SK-N-SH treated with all-trans-retinoic acid at 6 μM for 48 hours (cell line): ENCODE data around the gene TWSG1.

Experiments used
- ATAC-seq: fragments of 200-7000 bp; cut with Tn5 transposase; 3 replicates; pipeline ENCODE4 v1.9.1; 2020; ENCODE audit warnings: mild to moderate bottlenecking, moderate library complexity
- ARNTL ChIP-seq: fragments of 450-650 bp; formaldehyde crosslinking; IDR thresholded peaks from 2 replicates; pipeline ENCODE4 v1.5.0; 2020; ENCODE audit warnings: low read depth, mild to moderate bottlenecking, moderate library complexity, borderline replicate concordance
- BACH2 ChIP-seq: fragments of 250-450 bp; sonication (Bioruptor Pico); IDR thresholded peaks from 2 replicates; pipeline ENCODE4 v1.9.0; 2021; ENCODE audit warnings: mild to moderate bottlenecking, borderline replicate concordance
- CREB5 ChIP-seq: fragments of 250-450 bp; sonication (Bioruptor Pico); IDR thresholded peaks from 2 replicates; pipeline ENCODE4 v1.5.1; 2020; ENCODE audit warnings: low read depth, mild to moderate bottlenecking, moderate library complexity
- CSDC2 ChIP-seq: fragments of 250-450 bp; sonication (Bioruptor Pico); IDR thresholded peaks from 2 replicates; pipeline ENCODE4 v1.5.0; 2020; ENCODE audit warnings: mild to moderate bottlenecking, moderate library complexity
- CSRNP3 ChIP-seq: fragments of 250-450 bp; sonication (Bioruptor Pico); IDR thresholded peaks from 2 replicates; pipeline ENCODE4 v1.5.1; 2021; ENCODE audit warnings: mild to moderate bottlenecking, moderate library complexity
- ESRRG ChIP-seq: fragments of 250-450 bp; sonication (Bioruptor Pico); IDR thresholded peaks from 2 replicates; pipeline ENCODE4 v1.6.1; 2021; ENCODE audit warnings: mild to moderate bottlenecking
- GLIS3 ChIP-seq: fragments of 250-450 bp; sonication (Bioruptor Pico); IDR thresholded peaks from 2 replicates; pipeline ENCODE4 v1.5.0; 2020; ENCODE audit warnings: mild to moderate bottlenecking, moderate library complexity
- ISL1 ChIP-seq: fragments of 250-450 bp; sonication (Bioruptor Pico); IDR thresholded peaks from 2 replicates; pipeline ENCODE4 v2.1.2; 2022; ENCODE audit warnings: mild to moderate bottlenecking, moderate library complexity
- OSR1 ChIP-seq: fragments of 250-450 bp; sonication (Bioruptor Pico); IDR thresholded peaks from 2 replicates; pipeline ENCODE4 v1.8.0; 2022; ENCODE audit warnings: moderate library complexity, mild to moderate bottlenecking, inconsistent platforms
- PATZ1 ChIP-seq: fragments of 250-450 bp; sonication (Bioruptor Pico); IDR thresholded peaks from 2 replicates; pipeline ENCODE4 v1.8.0; 2020; ENCODE audit warnings: mild to moderate bottlenecking, moderate library complexity, borderline replicate concordance
- POU6F1 ChIP-seq: fragments of 250-450 bp; sonication (Bioruptor Pico); IDR thresholded peaks from 2 replicates; pipeline ENCODE4 v1.8.0; 2021; ENCODE audit warnings: low read depth, mild to moderate bottlenecking, moderate library complexity, borderline replicate concordance
- PPARA ChIP-seq: fragments of 250-450 bp; sonication (Bioruptor Pico); IDR thresholded peaks from 2 replicates; pipeline ENCODE4 v1.5.0; 2020; ENCODE audit warnings: mild to moderate bottlenecking, borderline replicate concordance
- RARB ChIP-seq: fragments of 250-450 bp; sonication (Bioruptor Pico); IDR thresholded peaks from 2 replicates; pipeline ENCODE4 v1.8.0; 2021; ENCODE audit warnings: mild to moderate bottlenecking, moderate library complexity
- SNAI2 ChIP-seq: fragments of 250-450 bp; sonication (Bioruptor Pico); IDR thresholded peaks from 2 replicates; pipeline ENCODE4 v1.5.0; 2020; ENCODE audit warnings: mild to moderate bottlenecking, moderate library complexity
- TCF4 ChIP-seq: fragments of 250-450 bp; sonication (Bioruptor Pico); IDR thresholded peaks from 2 replicates; pipeline ENCODE4 v1.8.0; 2021; ENCODE audit warnings: mild to moderate bottlenecking, moderate library complexity, borderline replicate concordance
- TOX ChIP-seq: fragments of 250-450 bp; sonication (Bioruptor Pico); IDR thresholded peaks from 2 replicates; pipeline ENCODE4 v1.8.0; 2021; ENCODE audit warnings: mild to moderate bottlenecking, moderate library complexity, borderline replicate concordance
- TSHZ2 ChIP-seq: fragments of 250-450 bp; sonication (Bioruptor Pico); IDR thresholded peaks from 2 replicates; pipeline ENCODE4 v1.5.0; 2020; ENCODE audit warnings: mild to moderate bottlenecking, moderate library complexity
- ZC3H10 ChIP-seq: fragments of 250-450 bp; sonication (Bioruptor Pico); IDR thresholded peaks from 2 replicates; pipeline ENCODE4 v1.5.1; 2021; ENCODE audit warnings: mild to moderate bottlenecking, moderate library complexity
- ZFP3 ChIP-seq: fragments of 250-450 bp; sonication (Bioruptor Pico); IDR thresholded peaks from 2 replicates; pipeline ENCODE4 v1.5.0; 2020; ENCODE audit warnings: mild to moderate bottlenecking, moderate library complexity
- ZFP30 ChIP-seq: fragments of 450-650 bp; formaldehyde crosslinking; IDR thresholded peaks from 2 replicates; pipeline ENCODE4 v1.5.0; 2022; ENCODE audit warnings: mild to moderate bottlenecking, moderate library complexity
- ZNF565 ChIP-seq: fragments of 450-650 bp; formaldehyde crosslinking; conservative IDR thresholded peaks from 2 replicates; pipeline ENCODE4 v1.5.0; 2020; ENCODE audit warnings: low read depth, mild to moderate bottlenecking, moderate library complexity
- ZNF70 ChIP-seq: fragments of 450-650 bp; formaldehyde crosslinking; IDR thresholded peaks from 2 replicates; pipeline ENCODE4 v1.5.0; 2020; ENCODE audit warnings: mild to moderate bottlenecking, moderate library complexity
- ZNF8 ChIP-seq: fragments of 450-650 bp; formaldehyde crosslinking; IDR thresholded peaks from 2 replicates; pipeline ENCODE4 v1.5.0; 2020; ENCODE audit warnings: mild to moderate bottlenecking, moderate library complexity

The TWSG1 gene

GRCh38 chr18:9404565-9405060 is 70.0 kb downstream of the TWSG1 start:
- peak; percentile 30; the same call in 2 of the 3 replicates for ATAC-seq
- TF ChIP-seq TCF4 (no peak), ZC3H10 (CRISPR knock-in tag) (no peak), ZNF8 (no peak), POU6F1 (CRISPR knock-in tag) (no peak), BACH2 (CRISPR knock-in tag) (no peak), ZFP3 (CRISPR knock-in tag) (no peak), CSDC2 (CRISPR knock-in tag) (no peak), ZNF70 (CRISPR knock-in tag) (no peak), SNAI2 (CRISPR knock-in tag) (no peak), OSR1 (CRISPR knock-in tag) (no peak), CREB5 (CRISPR knock-in tag) (no peak), GLIS3 (CRISPR knock-in tag) (no peak), ESRRG (no peak), ISL1 (no peak), RARB (CRISPR knock-in tag) (no peak), PATZ1 (CRISPR knock-in tag) (no peak)
- TF ChIP-seq, all 23 proteins: peak for 0

- ATAC-seq: no peak
- TF ChIP-seq ESRRG (no peak), ISL1 (no peak), ZC3H10 (CRISPR knock-in tag) (no peak), ZNF8 (no peak)
Observed at GRCh38 chr18:9405130-9405529, 70.6 kb downstream of the TWSG1 start.

- ATAC-seq: no peak
- TF ChIP-seq CSRNP3 (CRISPR knock-in tag): no peak
- TF ChIP-seq TOX (CRISPR knock-in tag): no peak
- TF ChIP-seq GLIS3 (CRISPR knock-in tag): no peak
- no peak for TF ChIP-seq CREB5 (CRISPR knock-in tag)
- no peak for TF ChIP-seq PPARA (CRISPR knock-in tag)
- TF ChIP-seq, all 23 proteins: peak for 0
Observed at GRCh38 chr18:9405977-9406376, 71.4 kb downstream of the TWSG1 start.

GRCh38 chr18:9410515-9410914 is 75.9 kb downstream of the TWSG1 start:
- ATAC-seq: no peak
- TF ChIP-seq ARNTL (no peak), CREB5 (CRISPR knock-in tag) (no peak), ZFP30 (CRISPR knock-in tag) (no peak), ZFP3 (CRISPR knock-in tag) (no peak), ZNF565 (CRISPR knock-in tag) (no peak), CSRNP3 (CRISPR knock-in tag) (no peak), ESRRG (no peak), TOX (CRISPR knock-in tag) (no peak), TSHZ2 (CRISPR knock-in tag) (no peak), TCF4 (no peak), CSDC2 (CRISPR knock-in tag) (no peak), ZNF8 (no peak), RARB (CRISPR knock-in tag) (no peak), BACH2 (CRISPR knock-in tag) (no peak), ZC3H10 (CRISPR knock-in tag) (no peak)
